Body of pancreas (tissue), 4 donors: ENCODE measurements around the gene SLX9. TPM values are rescaled to one million over a fixed set of nuclear protein-coding genes. Genes with fewer than 3 reads are reported as not detected.

ENCODE experiments used
- ATAC-seq: fragments of 150-250 bp; one replicate; pipeline ENCODE4 v1.9.1; 2016
- DNase-seq, 4 donors: peaks; one replicate each; pipeline ENCODE4 v3.0.0-alpha.2; 2019
- H3K27ac ChIP-seq, 4 donors: fragments of 200-600 bp; sonication (generic); 1 replicate in 3 of 4; 2 replicates in 1 of 4; pipeline versions ENCODE4 v1.5.1 to v1.6.1; 2016 to 2019; ENCODE audit warnings: mild to moderate bottlenecking in 1 of 4, mixed read lengths in 1 of 4, moderate library complexity in 1 of 4
- H3K27me3 ChIP-seq, 2 donors: fragments of 200-600 bp; sonication (generic); one replicate each; pipeline ENCODE4 v1.6.0; 2016; ENCODE audit warnings: mild to moderate bottlenecking in 1 of 2
- H3K36me3 ChIP-seq, 2 donors: fragments of 200-600 bp; sonication (generic); replicated peaks in 1 of 2; 2 replicates each; pipeline ENCODE4 v1.5.1; 2016; ENCODE audit warnings: low read depth in 2 of 2; ENCODE audit not compliant: insufficient read depth in 1 of 2
- H3K4me1 ChIP-seq: fragments of 200-600 bp; sonication (generic); one replicate; pipeline ENCODE4 v1.6.0; 2016
- H3K4me3 ChIP-seq, 2 donors: fragments of 200-600 bp; sonication (generic); 1 replicate in 1 of 2; 2 replicates in 1 of 2; pipeline ENCODE4 v1.5.1; 2016 to 2019
- H3K9me3 ChIP-seq, 3 donors: fragments of 200-600 bp; sonication (generic); 1 replicate in 2 of 3; 2 replicates in 1 of 3; pipeline ENCODE4 v1.5.1; 2016
- POLR2A ChIP-seq, 3 donors: fragments of 450-650 bp; IDR thresholded peaks; one replicate each; pipeline ENCODE4 v1.6.1; 2016; ENCODE audit warnings: antibody characterized with exemption in 3 of 3, mild to moderate bottlenecking in 2 of 3
- WGBS, 2 donors: methylation state at CpG; one replicate each; pipeline ENCODE4 v1.1.5; 2017; 5-methylcytosine and 5-hydroxymethylcytosine counted together
- intact Hi-C: fragments of 100-400 bp; cut with DNase I; formaldehyde crosslinking; loops from one replicate; pipeline ENCODE4 v1.15.1; 2023
- total RNA-seq, 2 donors: library from RNA; depleted of rRNA; stranded (reverse); fragments of >200 nt; gene quantifications; one replicate each; pipeline ENCODE4 v1.1.0, GENCODE V29; 2016
- TF ChIP-seq, protein P1 (sequence below), 7 experiments: fragments of 450-650 bp in 4 of 7; fragments of 200-600 bp in 3 of 7; sonication (generic) in 3 of 7; IDR thresholded peaks; one replicate each; pipeline ENCODE4 v1.5.1; 2016 to 2019; ENCODE audit warnings: antibody characterized with exemption in 7 of 7

The SLX9 gene
- total RNA-seq, 2 donors from 2014 or later, result 5.6 to 9.3 TPM

DNA sequence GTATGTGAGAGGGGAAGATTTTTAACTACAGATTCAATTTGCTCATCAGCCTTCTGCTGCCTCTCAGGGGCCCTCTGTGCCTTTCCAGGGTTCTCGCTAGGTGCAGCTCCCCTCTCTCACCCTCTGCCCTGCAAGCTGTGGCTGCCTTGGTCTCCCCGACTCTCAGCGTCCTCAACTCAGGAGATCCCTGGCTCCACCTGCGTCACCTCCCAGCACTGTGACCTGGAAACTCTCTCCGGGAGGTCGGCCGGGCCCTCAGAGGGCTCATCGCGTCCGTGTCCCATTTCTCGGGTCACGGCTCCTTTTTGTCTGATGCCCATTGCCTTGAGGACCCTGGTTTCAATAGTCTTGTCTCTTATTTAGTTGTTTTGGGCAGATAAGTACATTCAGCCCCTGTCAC is 71.0 kb downstream of the SLX9 start:
- H3K4me3 ChIP-seq, result no peak overlapping the region
- intact Hi-C loops, result no loop called here
- TF ChIP-seq, protein P1, sequence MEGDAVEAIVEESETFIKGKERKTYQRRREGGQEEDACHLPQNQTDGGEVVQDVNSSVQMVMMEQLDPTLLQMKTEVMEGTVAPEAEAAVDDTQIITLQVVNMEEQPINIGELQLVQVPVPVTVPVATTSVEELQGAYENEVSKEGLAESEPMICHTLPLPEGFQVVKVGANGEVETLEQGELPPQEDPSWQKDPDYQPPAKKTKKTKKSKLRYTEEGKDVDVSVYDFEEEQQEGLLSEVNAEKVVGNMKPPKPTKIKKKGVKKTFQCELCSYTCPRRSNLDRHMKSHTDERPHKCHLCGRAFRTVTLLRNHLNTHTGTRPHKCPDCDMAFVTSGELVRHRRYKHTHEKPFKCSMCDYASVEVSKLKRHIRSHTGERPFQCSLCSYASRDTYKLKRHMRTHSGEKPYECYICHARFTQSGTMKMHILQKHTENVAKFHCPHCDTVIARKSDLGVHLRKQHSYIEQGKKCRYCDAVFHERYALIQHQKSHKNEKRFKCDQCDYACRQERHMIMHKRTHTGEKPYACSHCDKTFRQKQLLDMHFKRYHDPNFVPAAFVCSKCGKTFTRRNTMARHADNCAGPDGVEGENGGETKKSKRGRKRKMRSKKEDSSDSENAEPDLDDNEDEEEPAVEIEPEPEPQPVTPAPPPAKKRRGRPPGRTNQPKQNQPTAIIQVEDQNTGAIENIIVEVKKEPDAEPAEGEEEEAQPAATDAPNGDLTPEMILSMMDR (IDR thresholded peaks at IDR 0.05), result no peak
- ATAC-seq, result no peak
- no peak for DNase-seq
- H3K27me3 ChIP-seq, result no peaks in the 10 kb centered on the region
- no peaks in the 10 kb centered on the region for H3K36me3 ChIP-seq
- H3K27ac ChIP-seq, result no peak overlapping the region
- 72 to 80% methylated on average over 12 of the region's 12 CpGs for WGBS, 2 donors
- peaks cover 7% of the 10 kb centered on the region for H3K4me1 ChIP-seq
- H3K9me3 ChIP-seq, result no peaks in the 10 kb centered on the region

DNA sequence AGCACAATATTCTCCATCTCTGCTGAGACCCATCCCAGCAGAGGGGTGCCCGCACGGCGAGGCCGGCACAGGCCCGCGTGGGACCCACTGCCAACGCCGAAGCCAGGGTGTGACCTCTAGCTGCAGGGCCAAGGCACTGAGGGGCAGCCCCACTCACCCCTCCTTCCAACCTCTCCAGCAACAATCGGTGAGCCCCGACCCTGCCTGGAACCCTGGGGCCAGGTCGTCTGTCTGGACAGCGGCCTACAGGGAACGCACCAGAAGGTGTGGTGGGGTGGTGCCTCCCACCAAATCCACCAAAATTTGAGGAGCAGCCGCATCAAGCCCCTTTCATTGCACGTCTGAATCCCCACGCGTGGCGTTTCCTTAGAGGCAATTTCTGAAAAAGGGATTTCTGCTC is 71.6 kb downstream of the SLX9 start:
- no peaks in the 10 kb centered on the region for H3K36me3 ChIP-seq
- H3K27me3 ChIP-seq, result no peaks in the 10 kb centered on the region
- WGBS, 2 donors, result 75 to 76% methylated on average over 18 of the region's 18 CpGs
- H3K9me3 ChIP-seq, result no peaks in the 10 kb centered on the region
- no peak overlapping the region for H3K4me3 ChIP-seq
- H3K4me1 ChIP-seq, result peaks cover 7% of the 10 kb centered on the region
- intact Hi-C loops, result no loop called here
- H3K27ac ChIP-seq, result no peak overlapping the region
- ATAC-seq (no peak), DNase-seq (peak in 2 of 4 donors; percentile 2 to 4)
- no peak for TF ChIP-seq POLR2A (IDR thresholded peaks at IDR 0.05)
- TF ChIP-seq, protein P1 (IDR thresholded peaks at IDR 0.05), result no peak

DNA sequence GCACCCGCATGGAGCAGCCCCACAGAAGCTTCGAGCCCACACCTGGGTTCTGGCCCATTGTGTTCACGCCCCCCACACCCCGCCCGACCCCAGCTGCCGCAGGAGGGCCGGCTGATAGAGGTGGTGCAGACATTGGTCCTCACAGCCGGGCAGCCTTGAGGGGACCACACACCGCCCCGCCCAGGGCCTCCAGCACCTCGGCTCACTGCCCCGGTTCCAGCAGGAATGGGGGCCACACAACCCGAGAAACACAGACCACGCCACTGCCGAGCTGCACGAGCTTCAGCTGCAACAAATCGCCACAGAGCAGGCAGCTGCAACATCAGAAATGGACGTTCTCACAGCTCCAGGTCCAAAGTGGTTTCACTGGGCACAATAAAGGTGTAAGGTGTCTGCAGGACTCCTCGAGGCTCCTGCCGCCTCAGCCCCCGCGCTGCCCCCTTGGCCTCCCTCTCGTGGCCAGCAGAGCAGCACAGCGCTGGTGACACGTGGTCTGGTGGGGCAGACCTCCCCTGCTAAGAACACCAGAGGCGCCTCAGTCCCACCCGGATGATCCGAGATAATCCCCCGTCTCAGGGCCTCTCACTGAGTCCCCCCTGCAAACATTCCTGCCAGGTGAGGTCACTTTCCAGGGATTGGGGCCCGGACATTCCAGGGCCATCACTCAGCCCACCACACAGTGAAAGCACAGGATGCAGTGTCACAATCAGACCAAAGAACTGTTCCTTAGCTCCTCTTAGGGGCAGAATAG is 72.3 kb downstream of the SLX9 start:
- 44% methylated on average over 27 of the region's 30 CpGs; no CpG with 5 or more reads in 1 of the 2 donors for WGBS, 2 donors

GRCh38 chr21:45012662-45013259 is 72.9 kb downstream of the SLX9 start:
- DNase-seq (peak in 2 of 4 donors; percentile 2 to 6), ATAC-seq (peak; percentile 21)
- Histone ChIP-seq H3K4me3 (no peak overlapping the region), H3K27ac (no peak overlapping the region), H3K27me3 (peaks cover 0 to 5% of the 10 kb centered on the region in 2 donors), H3K4me1 (peaks cover 7% of the 10 kb centered on the region), H3K9me3 (no peaks in the 10 kb centered on the region), H3K36me3 (no peaks in the 10 kb centered on the region)
- intact Hi-C loops, result no loop called here
- 45% methylated on average over 7 to 10 of the region's 10 CpGs for WGBS, 2 donors
- TF ChIP-seq, protein P1 (IDR thresholded peaks at IDR 0.05), result no peak
- TF ChIP-seq POLR2A (IDR thresholded peaks at IDR 0.05), result no peak

More for the DNA sequence above, 72.3 kb downstream of the SLX9 start:
- intact Hi-C loops, result no loop called here
- TF ChIP-seq, protein P1 (IDR thresholded peaks at IDR 0.05), result no peak
- TF ChIP-seq POLR2A (IDR thresholded peaks at IDR 0.05), result no peak
- Histone ChIP-seq H3K27ac (no peak overlapping the region), H3K36me3 (no peaks in the 10 kb centered on the region), H3K4me3 (no peak overlapping the region), H3K4me1 (peaks cover 7% of the 10 kb centered on the region), H3K27me3 (no peaks in the 10 kb centered on the region), H3K9me3 (no peaks in the 10 kb centered on the region)
- DNase-seq (peak in 2 of 4 donors; percentile 9 to 23), ATAC-seq (peak; percentile 64)
